HG02840 (cell line): ENCODE results near the gene PRTFDC1.

ENCODE experiments used
- ATAC-seq: cut with Tn5 transposase; IDR thresholded peaks from one replicate; pipeline ENCODE4 v1.9.1; 2021; ENCODE audit warnings: mild to moderate bottlenecking, moderate library complexity, moderate number of reproducible peaks; ENCODE audit not compliant: unreplicated experiment, low FRiP score

The PRTFDC1 gene

GRCh38 chr10:24908793-24909423 lies 43.5 kb downstream of the PRTFDC1 start:
- ATAC-seq = no peak

GRCh38 chr10:24907956-24908355 lies 44.5 kb downstream of the PRTFDC1 start:
- ATAC-seq = no peak

GRCh38 chr10:24906372-24906771 lies 46.0 kb downstream of the PRTFDC1 start:
- no peak for ATAC-seq

- no peak for ATAC-seq
These were observed 47.6 kb downstream of the PRTFDC1 start for GRCh38 chr10:24904824-24905223.

GRCh38 chr10:24902400-24902728 lies 50.0 kb downstream of the PRTFDC1 start:
- no peak for ATAC-seq

- ATAC-seq = no peak
These were observed 50.6 kb downstream of the PRTFDC1 start for GRCh38 chr10:24901686-24902399.

GRCh38 chr10:24900888-24901685 lies 51.3 kb downstream of the PRTFDC1 start:
- ATAC-seq = peak; percentile 73

- no peak for ATAC-seq
These were observed 52.8 kb downstream of the PRTFDC1 start for GRCh38 chr10:24899571-24899970.

GRCh38 chr10:24898501-24898900 lies 53.9 kb downstream of the PRTFDC1 start:
- no peak for ATAC-seq

GRCh38 chr10:24897326-24897926 lies 55.0 kb downstream of the PRTFDC1 start:
- ATAC-seq = no peak

- ATAC-seq = no peak
These were observed 57.7 kb downstream of the PRTFDC1 start for GRCh38 chr10:24894728-24895127.

- ATAC-seq = no peak
These were observed 58.1 kb downstream of the PRTFDC1 start for GRCh38 chr10:24894309-24894708.

GRCh38 chr10:24893127-24893526 lies 59.3 kb downstream of the PRTFDC1 start:
- ATAC-seq = no peak

- no peak for ATAC-seq
These were observed 60.6 kb downstream of the PRTFDC1 start for GRCh38 chr10:24891823-24892222.

- no peak for ATAC-seq
These were observed 62.8 kb downstream of the PRTFDC1 start for GRCh38 chr10:24889639-24890038.

- peak; percentile 20 for ATAC-seq
These were observed 64.6 kb downstream of the PRTFDC1 start for GRCh38 chr10:24887855-24888231.

- no peak for ATAC-seq
These were observed 66.1 kb downstream of the PRTFDC1 start for GRCh38 chr10:24886290-24886680.

- no peak for ATAC-seq
These were observed 66.7 kb downstream of the PRTFDC1 start for GRCh38 chr10:24885551-24886289.

- ATAC-seq = no peak
These were observed 67.6 kb downstream of the PRTFDC1 start for GRCh38 chr10:24884793-24885192.

- ATAC-seq = no peak
These were observed 68.1 kb downstream of the PRTFDC1 start for GRCh38 chr10:24884316-24884715.
